GM12801 (cell line): ENCODE measurements around the gene ABCA9.

Experiments
- CTCF ChIP-seq: IDR thresholded peaks from one replicate; pipeline ENCODE4 v1.5.1; 2011; ENCODE audit warnings: control low read depth; ENCODE audit not compliant: insufficient read length; ENCODE audit errors: extremely low read depth

Gene ABCA9

GRCh38 chr17:69043098-69043734, 17.5 kb downstream of the ABCA9 start:
- no peak for TF ChIP-seq CTCF

GRCh38 chr17:69042308-69042707, 18.4 kb downstream of the ABCA9 start:
- no peak for TF ChIP-seq CTCF

- no peak for TF ChIP-seq CTCF
Observed at GRCh38 chr17:69031839-69032238, 28.9 kb downstream of the ABCA9 start.

- no peak for TF ChIP-seq CTCF
Observed at GRCh38 chr17:69030169-69030568, 30.6 kb downstream of the ABCA9 start.

- no peak for TF ChIP-seq CTCF
Observed at GRCh38 chr17:69018687-69019086, 42.0 kb downstream of the ABCA9 start.

- no peak for TF ChIP-seq CTCF
Observed at GRCh38 chr17:69018022-69018615, 42.6 kb downstream of the ABCA9 start.

- no peak for TF ChIP-seq CTCF
Observed at GRCh38 chr17:69015631-69016030, 45.1 kb downstream of the ABCA9 start.
